ENCODE measurements around the gene MYL7. TPM values are rescaled to one million over a fixed set of nuclear protein-coding genes. Genes with fewer than 3 reads are reported as not detected.

MYL7 gene
- total and polyA plus RNA-seq, 7 donors: 0.15 to 1.7 (median 0.98) TPM; not detected in 3

GRCh38 chr7:44136731-44137130 is 4.4 kb downstream of the MYL7 start:
- 86 to 89% (median 86%) methylated on average over 5 of the region's 5 CpGs for WGBS, 3 donors
- no peaks in the 10 kb centered on the region for H3K27me3 ChIP-seq (ENCODE audit: insufficient read depth in 3 of 3, low read length in 2 of 3)

GRCh38 chr7:44134943-44135628 is 6.0 kb downstream of the MYL7 start:
- 92 to 93% (median 93%) methylated on average over 4 of the region's 4 CpGs for WGBS, 3 donors
- Histone ChIP-seq H3K27me3 (ENCODE audit: insufficient read depth in 3 of 3, low read length in 2 of 3) (no peaks in the 10 kb centered on the region), H3K4me1 (peaks cover 8% of the 10 kb centered on the region), H3K4me3 (no peak overlapping the region), H3K36me3 (ENCODE audit: insufficient read depth in 1 of 2, low read depth in 1 of 2) (no peaks in the 10 kb centered on the region), H3K9me3 (no peaks in the 10 kb centered on the region), H3K27ac (no peak overlapping the region)
- peak in 1 of 2 donors; percentile 11 for DNase-seq
- ATAC-seq: no peak
- intact Hi-C loops (cut with DNase I): loop anchor here in 1 of 2 donors (5.0 kb wide), 1 partner anchor 57 kb away; no protein-coding TSS in a partner anchor
- TF ChIP-seq CTCF (IDR thresholded peaks at IDR 0.05): no peak

More at GRCh38 chr7:44136731-44137130, 4.4 kb downstream of the MYL7 start:
- TF ChIP-seq CTCF (IDR thresholded peaks at IDR 0.05): no peak
- DNase-seq (no peak), ATAC-seq (no peak)
- no peaks in the 10 kb centered on the region for H3K9me3 ChIP-seq
- H3K4me1 ChIP-seq: peaks cover 8% of the 10 kb centered on the region
- H3K27ac ChIP-seq: no peak overlapping the region
- no peaks in the 10 kb centered on the region for H3K36me3 ChIP-seq (ENCODE audit: insufficient read depth in 1 of 2, low read depth in 1 of 2)
- H3K4me3 ChIP-seq: no peak overlapping the region
- intact Hi-C loops (cut with DNase I): loop anchor here in 1 of 2 donors (5.0 kb wide), 1 partner anchor 56 kb away; no protein-coding TSS in a partner anchor

GRCh38 chr7:44133295-44133694 is 7.8 kb downstream of the MYL7 start:
- Histone ChIP-seq H3K27me3 (ENCODE audit: insufficient read depth in 3 of 3, low read length in 2 of 3) (no peaks in the 10 kb centered on the region), H3K4me3 (no peak overlapping the region), H3K9me3 (no peaks in the 10 kb centered on the region), H3K4me1 (peaks cover 8% of the 10 kb centered on the region), H3K27ac (no peak overlapping the region), H3K36me3 (ENCODE audit: insufficient read depth in 1 of 2, low read depth in 1 of 2) (no peaks in the 10 kb centered on the region)
- ATAC-seq (no peak), DNase-seq (no peak)
- TF ChIP-seq CTCF (IDR thresholded peaks at IDR 0.05): no peak
- intact Hi-C loops (cut with DNase I): no loop called here
- 81 to 88% (median 83%) methylated on average over 3 of the region's 3 CpGs for WGBS, 3 donors

- H3K27ac ChIP-seq: peak overlapping the region; percentile 50
- DNase-seq: peak in 1 of 2 donors; percentile 40
Measured at GRCh38 chr7:44132039-44132438, 9.1 kb downstream of the MYL7 start.

More at GRCh38 chr7:44132039-44132438, 9.1 kb downstream of the MYL7 start:
- intact Hi-C loops (cut with DNase I): no loop called here
- no peaks in the 10 kb centered on the region for H3K36me3 ChIP-seq (ENCODE audit: insufficient read depth in 1 of 2, low read depth in 1 of 2)
- peaks cover 8% of the 10 kb centered on the region for H3K4me1 ChIP-seq
- WGBS, 3 donors: 36 to 59% (median 48%) methylated on average over 2 of the region's 2 CpGs
- no peaks in the 10 kb centered on the region for H3K27me3 ChIP-seq (ENCODE audit: insufficient read depth in 3 of 3, low read length in 2 of 3)
- H3K4me3 ChIP-seq: no peak overlapping the region
- no peak for TF ChIP-seq CTCF (IDR thresholded peaks at IDR 0.05)
- no peaks in the 10 kb centered on the region for H3K9me3 ChIP-seq
- peak; percentile 48 to 78 (median 70) for ATAC-seq
